Left kidney (tissue), 2 donors: ENCODE data around the gene AATK. TPM values are rescaled to one million over a fixed set of nuclear protein-coding genes. Genes with fewer than 3 reads are reported as not detected.

Experiments used
- DNase-seq: peaks from one replicate; pipeline ENCODE4 v3.0.0-alpha.2; 2013
- polyA plus RNA-seq: library from polyadenylated mRNA; unstranded; fragments of 120-200 nt; gene quantifications from one replicate; pipeline ENCODE4 v1.2.1, GENCODE V29; 2013; ENCODE audit not compliant: insufficient read length

The AATK gene
- polyA plus RNA-seq, 1 donor = 3.9 TPM

DNA sequence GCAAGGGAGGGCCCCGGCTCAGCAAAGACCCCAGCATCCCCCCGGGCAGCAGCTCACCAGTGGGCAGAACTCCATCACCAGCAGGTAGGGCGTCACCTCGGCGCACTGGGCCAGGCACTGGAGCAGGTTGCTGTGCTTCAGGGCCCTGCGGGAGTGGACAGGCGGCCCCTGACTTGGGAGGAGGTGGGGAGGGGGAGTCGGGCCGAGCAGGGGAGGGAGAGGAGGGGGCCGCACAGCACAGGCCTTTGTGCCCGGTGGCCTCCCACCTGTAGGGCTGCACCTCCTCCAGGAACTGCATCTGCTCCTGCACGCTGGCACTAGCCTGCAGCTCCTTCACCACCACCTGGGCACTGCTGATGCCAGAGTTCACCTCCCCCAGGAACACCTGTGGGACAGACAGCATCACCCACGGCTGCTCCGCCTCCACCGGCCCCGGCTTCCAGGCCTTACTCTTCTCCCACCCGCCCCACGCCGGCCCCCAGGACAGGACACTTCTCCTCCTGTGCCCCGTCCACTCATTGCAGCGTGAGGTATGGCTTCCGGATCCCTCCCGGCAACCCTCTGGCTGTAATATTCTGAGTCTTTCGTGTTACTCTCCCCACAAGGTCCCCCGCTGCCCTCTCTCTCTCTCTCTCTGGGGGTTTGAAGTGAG lies 38.4 kb downstream of the AATK start:
- no peak for DNase-seq

DNA sequence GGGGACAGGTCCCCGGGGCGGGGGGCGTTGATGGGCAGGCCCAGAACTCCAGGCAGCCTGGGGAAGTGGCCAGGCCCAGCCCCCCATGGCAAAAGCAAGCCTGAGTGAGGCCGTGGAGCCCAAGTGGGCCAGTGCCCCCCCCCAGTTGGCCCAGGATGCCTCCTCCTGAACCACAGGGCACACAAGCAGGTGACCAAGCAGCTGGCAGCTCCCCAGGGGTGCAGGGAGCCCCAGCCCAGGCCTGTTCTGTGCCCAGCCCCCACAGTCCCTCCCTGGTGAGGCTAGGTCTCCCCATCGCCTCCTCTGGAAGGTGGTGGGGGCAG lies 38.9 kb downstream of the AATK start:
- no peak for DNase-seq

DNA sequence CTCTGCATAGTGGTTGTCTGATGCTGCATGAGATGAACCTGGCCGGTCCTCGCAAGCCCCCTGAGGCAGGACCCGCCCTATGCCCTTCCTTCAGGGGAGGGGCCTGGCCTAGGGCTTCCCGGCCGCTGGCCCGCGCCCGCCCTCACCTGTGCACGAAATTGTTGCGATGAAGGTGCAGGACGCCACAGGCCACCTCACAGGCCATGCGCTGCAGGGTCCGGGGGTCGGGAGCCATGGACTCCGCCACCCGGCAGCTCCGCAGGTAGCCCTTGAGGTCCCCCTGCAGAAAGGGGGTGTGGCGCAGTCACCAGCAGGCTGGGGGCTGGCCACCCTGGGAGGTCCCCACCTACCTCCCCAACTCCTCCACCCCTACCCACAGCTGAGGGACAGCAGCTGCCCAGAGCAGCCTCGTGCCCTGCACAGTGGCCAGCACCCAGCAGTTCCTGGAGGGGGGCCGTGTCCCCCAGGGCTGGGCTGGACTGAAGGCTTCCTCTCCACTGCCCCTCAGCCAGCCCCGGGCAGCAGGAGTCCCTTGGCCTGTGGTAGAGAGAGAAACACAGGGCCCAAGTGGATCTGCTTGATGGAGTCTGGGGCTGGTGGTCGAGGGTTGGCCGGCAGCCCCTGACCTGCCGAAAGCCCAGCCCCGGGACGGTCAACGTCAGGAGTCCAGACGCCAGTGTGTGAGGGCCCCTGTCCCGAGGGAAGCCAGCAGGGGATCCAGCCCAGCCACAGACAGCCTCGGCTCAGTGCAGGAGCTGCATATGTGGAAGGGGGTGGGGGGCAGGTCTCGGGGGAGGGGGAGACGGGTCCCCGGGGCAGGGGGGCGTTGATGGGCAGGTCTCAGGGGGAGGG lies 39.5 kb downstream of the AATK start:
- no peak for DNase-seq

DNA sequence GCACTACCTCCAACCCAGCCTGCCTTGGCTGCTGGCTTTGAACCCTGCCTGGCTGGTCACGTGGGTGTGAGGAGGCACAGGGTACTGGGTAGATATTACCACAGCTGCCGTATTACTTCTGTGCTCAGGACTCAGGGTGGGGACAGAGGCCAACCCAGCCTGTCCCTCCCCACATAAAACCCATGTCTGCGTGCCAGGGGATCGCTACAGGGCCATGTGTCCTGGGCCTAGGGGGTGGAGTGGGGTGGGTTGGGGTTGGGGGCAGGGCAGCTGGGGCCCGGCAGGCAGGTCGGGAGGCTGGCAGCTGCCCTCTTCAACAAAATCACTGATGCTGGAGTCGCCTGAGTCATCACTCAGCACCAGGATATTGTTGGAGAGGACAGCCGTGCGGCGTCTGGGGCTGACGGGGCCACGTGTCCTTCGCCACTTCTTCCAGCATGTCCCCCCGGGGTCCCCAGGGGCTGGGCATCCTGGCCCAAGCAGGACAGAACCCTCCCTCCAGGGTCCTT lies 40.4 kb downstream of the AATK start:
- DNase-seq = no peak

DNA sequence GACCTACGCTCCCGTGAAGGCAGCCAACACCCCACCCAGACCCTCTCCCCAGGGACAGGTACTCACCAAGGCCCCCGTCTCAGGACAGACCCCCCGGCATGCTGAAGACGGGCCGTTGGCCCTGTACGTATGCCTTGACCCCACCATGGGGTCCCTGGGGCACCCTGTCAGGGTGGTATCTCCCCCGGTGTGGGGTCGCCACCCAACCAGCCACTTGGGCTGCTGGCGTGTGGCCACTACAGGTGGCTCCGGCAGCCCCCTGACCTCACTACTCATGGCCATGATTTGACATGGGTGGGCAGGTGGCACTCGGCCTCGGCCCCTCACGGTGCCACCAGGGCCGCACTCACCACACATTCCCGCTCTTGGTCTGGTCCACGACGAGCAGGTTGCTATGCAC lies 41.6 kb downstream of the AATK start:
- DNase-seq = no peak

DNA sequence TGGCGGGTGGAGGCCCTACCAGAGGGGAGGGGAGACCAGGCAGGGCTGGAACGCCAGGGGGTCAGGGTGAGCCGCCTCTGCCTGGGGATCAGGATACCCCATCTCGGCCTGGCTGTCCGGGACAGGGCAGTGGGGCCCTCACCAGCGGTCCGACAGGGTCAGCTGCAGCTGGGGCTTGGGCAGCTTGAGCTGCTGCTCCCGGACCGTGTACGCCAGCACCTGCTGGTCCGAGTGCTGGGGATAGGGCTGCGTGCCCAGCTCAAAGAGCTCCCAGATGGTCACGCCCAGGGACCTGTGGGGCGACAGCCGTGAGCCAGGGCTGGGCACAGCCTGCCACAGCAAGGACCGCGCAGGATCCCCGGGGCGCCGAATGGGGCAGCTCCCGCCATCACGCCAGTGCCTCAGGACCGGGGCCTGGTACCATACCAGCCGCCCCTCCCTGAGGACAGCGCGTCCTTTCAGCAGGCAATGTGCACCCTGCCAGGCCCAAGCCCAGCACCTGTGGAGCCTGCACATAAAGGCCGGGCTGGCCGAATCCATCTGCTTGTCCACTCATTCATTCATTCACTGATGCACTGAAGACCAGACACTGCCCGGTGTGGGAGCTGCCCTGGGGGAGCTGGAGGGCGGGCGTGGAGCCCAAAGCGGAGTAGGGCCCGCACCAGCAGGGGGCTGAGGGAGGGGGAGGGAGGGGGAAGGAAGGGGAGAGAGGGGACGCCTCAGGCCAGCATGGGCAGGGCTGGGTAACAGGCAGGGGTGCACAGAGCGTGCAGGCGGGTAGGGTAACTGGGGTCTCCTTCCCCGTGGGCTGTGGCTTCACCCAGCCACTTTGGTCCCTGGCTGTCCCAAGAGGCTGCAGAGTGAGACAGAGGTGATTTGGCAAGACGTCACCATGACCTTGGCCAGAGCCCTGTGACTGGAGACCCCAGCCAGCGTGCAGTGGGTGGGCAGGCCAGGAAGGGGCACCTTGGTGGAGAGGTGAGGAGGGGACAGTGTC lies 42.7 kb downstream of the AATK start:
- DNase-seq = no peak

DNA sequence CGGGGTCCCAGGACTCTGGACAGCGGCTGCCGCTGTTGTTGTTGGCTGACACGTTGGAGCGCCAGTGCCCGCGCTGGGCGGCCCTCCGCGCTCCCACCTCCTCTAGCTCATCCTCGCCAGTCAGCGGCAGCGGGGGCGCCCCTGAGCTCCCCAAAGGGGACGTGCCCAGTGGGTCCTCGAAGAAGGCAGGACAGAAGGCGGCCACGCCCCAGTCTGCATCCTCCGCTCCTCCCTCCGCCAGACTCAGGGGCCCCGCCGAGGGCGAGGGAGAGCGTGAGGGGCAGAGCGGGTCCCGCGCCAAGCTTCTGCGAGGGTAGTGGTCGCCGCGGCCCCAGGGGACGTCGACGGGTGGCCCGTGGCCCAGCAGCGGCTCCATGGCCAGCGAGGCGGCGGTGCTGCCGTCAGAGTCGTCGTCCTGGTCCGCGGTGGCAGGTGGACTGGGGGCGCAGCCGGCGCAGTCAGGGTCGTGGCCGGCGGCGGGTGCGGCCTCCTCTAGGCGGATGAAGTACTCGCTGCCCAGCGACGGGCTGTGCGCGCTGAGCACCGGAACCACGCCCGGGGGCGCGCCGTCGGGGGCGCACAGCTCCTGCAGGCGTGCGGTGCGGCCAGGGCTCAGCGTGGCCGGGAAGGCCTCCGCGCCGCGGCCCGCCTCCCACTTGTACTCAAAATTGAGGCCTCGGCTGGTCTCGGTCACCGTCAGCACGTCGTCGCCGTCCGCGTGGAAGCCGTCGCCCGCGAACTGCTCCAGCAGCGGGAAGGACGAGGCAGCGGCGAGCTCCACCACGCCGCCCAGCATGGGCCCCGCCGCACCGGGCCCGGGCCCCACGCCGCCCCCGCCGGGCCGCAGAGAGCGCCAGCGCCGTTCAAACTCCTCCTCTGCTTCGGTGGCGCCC lies 43.9 kb downstream of the AATK start:
- no peak for DNase-seq

DNA sequence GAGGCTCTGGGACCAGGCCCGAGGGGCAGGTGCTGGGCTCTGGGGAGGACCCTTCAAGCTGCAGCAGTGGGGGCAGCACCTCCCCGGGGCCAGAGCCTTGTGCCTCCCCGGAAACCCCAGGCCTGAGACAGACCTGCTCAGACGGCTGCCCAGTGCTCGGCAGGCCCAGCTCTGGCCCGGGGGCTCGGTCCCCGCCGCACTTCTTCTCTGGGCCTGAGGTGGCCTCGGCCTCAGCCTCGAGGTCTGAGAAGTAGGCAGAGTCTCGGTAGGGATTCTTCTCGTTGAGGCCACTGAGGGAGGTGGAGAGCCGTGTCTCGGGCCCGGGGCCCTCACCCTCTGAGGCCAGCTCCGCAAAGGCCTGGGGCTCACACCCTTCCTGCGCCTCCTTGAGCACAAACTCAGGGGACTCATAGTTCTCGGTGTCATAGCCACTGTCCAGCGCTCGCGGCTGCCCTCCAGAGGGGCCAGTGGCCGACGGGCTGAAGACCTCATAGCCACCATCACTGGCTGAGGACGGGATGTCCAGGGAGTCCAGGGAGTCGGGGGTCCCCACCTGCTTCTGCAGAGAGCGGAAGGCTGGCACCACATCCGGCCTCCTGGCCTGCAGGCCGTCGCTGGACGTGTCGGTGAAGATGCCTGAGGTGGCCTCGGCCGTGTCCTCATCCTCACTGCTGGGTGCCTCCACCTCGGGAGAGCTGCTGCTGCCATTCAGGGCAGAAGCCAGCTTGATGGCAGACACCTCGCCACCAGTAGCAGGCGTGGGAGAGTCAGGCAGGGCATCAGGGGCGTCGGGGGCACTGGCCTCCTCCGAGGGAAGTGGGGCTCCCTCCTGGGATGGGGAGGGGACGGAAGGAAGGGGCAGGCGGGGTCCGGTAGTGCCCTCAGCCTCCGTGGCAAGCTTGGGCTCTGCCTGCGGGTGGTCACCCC lies 45.1 kb downstream of the AATK start:
- no peak for DNase-seq

DNA sequence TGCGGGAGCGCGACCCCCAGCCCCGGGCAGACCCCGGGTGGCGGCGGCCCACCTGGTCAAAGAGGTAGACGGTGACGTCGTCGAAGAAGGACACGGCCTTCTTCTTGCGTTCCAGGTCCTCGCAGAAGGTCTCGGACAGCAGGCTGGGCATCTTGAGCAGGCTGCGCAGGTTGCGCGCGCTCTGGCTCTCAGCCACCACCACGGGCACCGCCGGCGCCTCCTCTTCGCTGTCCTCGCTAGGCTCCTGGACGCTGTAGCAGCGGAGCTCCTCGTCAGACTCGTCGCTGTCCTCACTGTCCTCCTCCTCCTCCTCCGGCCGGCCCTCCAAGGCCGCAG lies 45.9 kb downstream of the AATK start:
- DNase-seq = no peak

DNA sequence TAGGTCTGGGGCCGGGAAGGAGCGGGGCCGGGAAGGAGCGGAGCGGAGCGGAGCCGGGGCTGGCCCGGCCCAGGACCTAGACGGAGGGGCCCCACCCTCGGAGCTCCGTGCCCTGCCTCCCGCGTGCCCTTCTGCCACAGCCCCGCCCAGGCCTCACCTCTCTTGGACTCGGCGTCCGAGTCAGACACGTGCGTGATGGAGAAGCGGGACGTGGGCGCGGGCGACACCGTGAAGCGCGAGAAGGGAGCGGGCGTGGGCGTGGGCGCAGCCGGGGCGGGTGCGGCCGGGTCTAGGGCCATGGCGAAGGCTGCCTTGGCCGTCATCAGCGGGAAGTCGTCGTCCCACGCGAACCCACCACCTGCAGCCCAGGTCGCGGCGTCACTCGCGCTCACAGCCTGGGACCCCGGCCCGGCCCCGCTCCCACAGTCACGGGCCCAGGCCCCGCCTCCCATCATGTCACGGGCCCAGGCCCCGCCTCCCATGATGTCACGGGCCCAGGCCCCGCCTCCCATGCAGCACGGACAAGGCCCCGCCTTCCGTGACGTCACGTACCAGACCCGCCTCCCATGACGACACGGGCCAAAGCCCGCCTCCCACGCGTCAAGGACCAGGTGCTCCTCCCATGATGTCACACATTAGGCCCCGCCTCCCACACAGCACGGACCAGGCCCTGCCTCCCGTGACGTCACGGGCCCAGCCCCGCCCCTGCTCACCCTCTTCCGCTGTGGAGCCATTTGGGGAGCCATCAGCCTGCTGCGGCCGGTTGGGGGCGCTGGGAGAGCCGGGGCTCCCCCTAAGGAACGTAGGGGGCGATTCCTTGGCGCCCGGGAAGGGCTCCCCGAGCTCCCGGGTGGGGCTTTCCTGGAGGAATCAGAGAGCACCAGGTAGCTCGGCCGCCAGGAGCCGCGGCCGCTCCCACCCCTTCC lies 46.5 kb downstream of the AATK start:
- DNase-seq = peak; percentile 68

DNA sequence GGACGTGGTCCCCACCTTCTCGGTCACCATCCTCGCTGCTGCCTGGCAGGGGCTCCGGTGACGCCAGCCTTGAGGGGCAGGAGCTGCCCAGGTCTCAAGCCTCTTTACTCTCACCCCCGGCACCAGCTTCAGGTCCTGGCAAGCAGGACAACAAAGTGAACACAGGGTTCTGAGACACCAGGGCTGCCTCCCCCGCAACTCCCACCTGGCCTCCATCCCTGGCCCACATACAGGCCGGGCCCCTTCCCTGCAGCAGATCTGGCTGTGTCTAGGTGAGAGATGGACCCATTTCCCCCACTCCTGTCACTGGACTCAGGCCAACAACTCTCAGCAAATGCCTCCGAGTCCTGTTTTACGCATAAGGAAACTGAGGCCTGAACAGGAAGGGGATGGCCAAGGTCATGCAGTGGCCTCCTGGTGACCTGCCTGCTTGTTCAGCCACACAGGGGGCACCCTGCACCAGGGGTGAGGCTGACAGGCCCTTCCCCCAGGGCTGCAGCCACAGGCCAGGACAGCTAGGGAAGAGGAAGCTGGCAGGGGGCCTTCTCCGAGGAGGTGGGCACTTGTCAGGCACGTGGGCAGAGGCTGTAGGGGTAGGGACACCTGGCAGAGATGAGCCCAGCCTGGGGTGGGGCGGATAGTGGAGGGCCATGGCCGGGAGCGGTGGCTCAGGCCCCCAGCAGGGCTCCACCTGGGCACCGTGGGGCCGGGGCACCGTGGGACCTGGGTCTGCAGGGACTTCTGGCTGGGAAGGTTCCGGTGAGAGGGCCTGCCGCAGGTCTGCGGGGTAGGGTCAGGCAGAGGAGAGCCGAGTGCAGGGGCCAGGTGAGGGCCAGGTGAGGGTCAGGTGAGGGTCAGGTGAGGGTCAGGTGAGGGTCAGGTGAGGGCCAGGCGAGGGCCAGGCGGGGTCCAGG lies 47.5 kb downstream of the AATK start:
- no peak for DNase-seq

DNA sequence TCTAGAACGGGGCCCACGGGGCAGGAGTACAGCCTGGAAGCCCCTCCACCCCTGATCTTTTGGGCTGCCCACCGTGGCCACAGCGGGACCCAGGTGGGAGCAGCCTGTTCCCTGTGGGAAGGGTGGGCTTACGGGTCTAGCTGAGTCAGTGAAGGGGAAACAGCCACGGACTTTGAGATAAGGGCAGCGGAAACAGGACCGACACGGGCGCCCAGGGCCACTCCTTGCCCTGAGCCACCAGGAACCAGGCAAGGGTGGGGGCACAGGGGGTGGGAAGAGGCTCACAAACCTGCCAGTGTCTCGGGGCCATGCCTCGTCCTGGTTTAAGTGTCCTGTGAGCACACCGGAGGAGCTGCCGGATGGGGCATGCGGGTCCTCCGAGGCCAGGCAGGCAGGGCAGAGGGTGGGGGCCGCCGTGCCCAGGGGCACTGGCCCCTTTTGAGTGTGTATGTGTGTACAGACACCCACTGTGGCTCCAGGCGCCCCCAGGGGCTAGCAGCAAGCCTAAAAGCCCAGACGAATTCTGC lies 48.3 kb downstream of the AATK start:
- no peak for DNase-seq

DNA sequence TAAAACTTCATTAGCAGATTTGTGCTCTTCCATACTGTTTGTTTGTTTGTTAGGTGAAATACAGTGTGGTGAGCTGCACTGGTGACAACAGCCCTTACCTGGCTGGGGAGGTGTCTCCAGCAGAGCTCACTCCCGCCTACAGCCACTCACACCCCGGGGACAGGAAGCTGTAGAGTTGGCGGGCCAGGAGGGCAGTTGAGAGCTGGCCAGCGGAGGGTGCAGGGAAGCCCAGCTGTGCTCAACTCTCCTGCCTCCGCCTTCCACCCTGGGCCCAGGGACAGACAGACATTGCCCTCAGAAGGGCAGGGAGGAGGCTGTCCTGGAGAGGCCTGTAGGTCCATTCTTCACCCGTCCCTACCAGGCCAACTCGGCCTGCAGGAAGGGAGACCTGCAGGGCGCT lies 49.3 kb downstream of the AATK start:
- no peak for DNase-seq

DNA sequence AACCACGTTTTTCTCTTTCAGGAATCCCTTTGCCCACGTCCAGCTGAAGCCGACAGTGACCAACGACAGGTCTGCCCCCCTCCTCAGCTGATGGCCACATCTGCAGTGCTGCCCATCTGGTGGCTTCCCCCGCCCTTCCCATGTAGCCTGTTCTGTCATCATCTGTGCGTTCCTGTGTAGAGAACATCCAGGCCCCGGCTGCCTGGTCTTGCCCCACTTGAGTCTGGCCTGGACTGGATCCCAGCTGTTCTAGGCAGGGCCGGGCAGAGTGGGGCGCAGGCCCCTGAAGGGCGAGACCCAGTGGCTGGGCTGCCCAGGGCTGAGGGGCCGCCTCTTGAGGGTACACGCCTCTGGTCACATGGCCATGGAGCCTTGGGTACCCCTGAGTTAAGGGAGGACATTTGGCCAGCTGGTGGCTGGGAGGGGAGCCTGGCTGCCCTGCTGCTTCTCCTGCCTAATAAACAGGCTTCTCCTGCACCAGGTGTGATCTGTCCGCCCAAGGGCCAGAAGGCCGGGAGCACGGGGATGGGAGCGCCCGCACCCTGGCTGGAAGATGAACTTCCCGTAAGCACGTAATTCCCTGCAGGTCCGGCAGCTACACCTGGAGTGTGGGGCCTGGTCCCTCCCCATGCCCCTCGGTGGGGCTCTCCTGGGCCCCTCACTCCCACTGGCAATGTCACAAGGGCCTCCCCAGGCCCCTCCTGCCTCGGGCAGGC lies 50.1 kb downstream of the AATK start:
- no peak for DNase-seq

DNA sequence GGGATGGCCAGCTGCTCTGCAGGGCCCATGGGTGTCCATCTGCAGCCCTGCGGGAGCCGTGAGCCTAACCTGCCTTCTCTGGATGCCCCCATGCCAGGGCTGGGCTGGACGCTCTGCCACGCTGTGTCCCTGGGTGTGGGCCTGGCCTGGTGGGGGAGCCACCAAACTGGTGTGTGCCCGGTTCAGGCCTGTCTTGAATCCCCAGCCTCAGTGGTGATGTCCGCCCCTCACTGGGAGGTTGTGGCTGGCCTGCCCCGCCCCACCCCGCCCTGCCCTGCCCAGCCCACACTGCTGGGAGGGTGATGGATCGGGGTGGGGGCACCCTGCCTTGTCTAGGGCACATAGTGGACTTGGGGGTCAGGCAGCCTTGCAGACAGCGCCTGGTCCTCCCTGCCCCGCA lies 50.8 kb downstream of the AATK start:
- DNase-seq = no peak

DNA sequence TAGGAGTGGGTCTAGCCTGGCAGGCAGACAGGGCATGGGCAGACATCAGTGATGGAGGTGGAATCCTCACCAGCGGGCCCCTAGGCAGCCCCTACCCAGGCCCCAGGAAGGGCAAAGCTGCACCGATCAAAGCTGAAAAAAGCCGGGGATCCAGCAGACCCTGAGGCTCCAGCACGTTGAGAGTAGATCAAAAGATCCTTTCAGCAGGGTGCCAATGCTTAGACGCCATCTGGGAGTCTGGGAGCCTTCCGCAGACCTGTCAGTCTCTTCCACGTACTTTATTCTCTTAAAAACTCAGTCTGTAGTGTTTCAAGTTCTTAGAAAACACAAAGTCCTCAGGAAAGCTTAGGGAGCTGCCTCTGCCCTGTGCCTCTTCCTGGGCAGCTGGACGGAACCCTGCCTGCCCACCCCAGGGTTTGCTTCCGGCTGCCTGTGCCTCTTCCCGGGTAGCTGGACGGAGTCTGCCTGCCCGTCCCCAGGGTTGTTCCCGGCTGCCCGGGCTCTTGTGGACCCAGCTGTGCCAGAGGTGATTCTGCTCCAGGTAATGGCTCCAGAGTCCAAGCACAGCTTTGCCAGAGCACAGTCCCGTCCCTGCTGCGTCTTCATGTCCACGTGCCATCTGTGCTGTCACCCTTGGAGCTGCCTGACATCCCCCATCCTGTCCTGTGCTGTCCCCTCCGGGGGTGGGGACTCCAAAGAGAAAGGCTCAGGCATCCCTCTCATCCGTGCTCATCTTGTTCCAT lies 51.5 kb downstream of the AATK start:
- DNase-seq = no peak
